Endothelial cell of umbilical vein (primary cell): ENCODE results near the gene AREG. TPM values are rescaled to one million over a fixed set of nuclear protein-coding genes. Genes with fewer than 3 reads are reported as not detected.

Source experiments
- BruUV-seq: library from RNA; stranded (reverse); fragments of 400-500 nt; replicated peaks from 2 replicates; lab custom pipeline; 2021; lab: Mats Ljungman, UMichigan
- CTCF ChIA-PET: fragments of 300-600, 350-600 bp; sonication (Branson Sonifier 250); formaldehyde crosslinking; loops from one replicate; lab custom pipeline; 2021; ENCODE audit warnings: antibody characterized with exemption, inconsistent platforms; lab: Charles Lee
- POLR2A ChIA-PET: fragments of 300-600, 350-600 bp; sonication (Branson Sonifier 250); formaldehyde crosslinking; loops from one replicate; lab custom pipeline; 2021; ENCODE audit warnings: antibody characterized with exemption, inconsistent platforms; lab: Charles Lee
- DNase-seq: peaks from one replicate; pipeline ENCODE4 v3.0.0-alpha.2; 2011; ENCODE audit warnings: low read depth, low spot score
- FAIRE-seq: peaks from 2 replicates; lab custom pipeline; 2011; peaks lifted over from hg19 to GRCh38; lab: Jason Lieb, UNC
- H2AFZ ChIP-seq: 2 replicates; pipeline ENCODE4 v1.6.0; 2012; ENCODE audit warnings: low read depth, low read length, control low read depth, inconsistent platforms
- H3K27ac ChIP-seq: 2 replicates; pipeline ENCODE4 v1.5.1; 2011; ENCODE audit warnings: low read depth, mild to moderate bottlenecking, control low read depth, low read length, moderate library complexity; ENCODE audit not compliant: insufficient read depth
- H3K27me3 ChIP-seq, 2 experiments: 2 replicates each; pipeline versions ENCODE4 v1.6.0 to v1.6.1; 2011; ENCODE audit warnings: low read length in 2 of 2, mixed read lengths in 1 of 2; ENCODE audit not compliant: control insufficient read depth in 2 of 2, insufficient read depth in 2 of 2
- H3K36me3 ChIP-seq, 2 experiments: 2 replicates in 1 of 2; 3 replicates in 1 of 2; pipeline ENCODE4 v1.5.1; 2011; ENCODE audit warnings: low read length in 2 of 2, mild to moderate bottlenecking in 1 of 2, moderate library complexity in 1 of 2; ENCODE audit not compliant: control insufficient read depth in 2 of 2, insufficient read depth in 2 of 2; ENCODE audit errors: extremely low read depth in 1 of 2
- H3K4me1 ChIP-seq: 3 replicates; pipeline ENCODE4 v1.5.1; 2011; ENCODE audit warnings: mild to moderate bottlenecking, low read length; ENCODE audit not compliant: control insufficient read depth, insufficient read depth; ENCODE audit errors: extremely low read depth
- H3K4me2 ChIP-seq: 2 replicates; pipeline ENCODE4 v1.6.1; 2011; ENCODE audit warnings: low read length, control low read depth, mixed read lengths; ENCODE audit not compliant: insufficient read depth
- H3K4me3 ChIP-seq, 3 experiments: fragments of 200-600 bp in 1 of 3; sonication (generic), shearing (Covaris generic) in 1 of 3; replicated peaks in 1 of 3; 2 replicates each; pipeline ENCODE4 v1.5.1; 2011 to 2016; ENCODE audit warnings: control low read depth in 3 of 3, low read length in 3 of 3, mild to moderate bottlenecking in 2 of 3, inconsistent platforms in 1 of 3, low read depth in 1 of 3, moderate library complexity in 1 of 3; ENCODE audit not compliant: insufficient read depth in 1 of 3
- H3K79me2 ChIP-seq: 2 replicates; pipeline ENCODE4 v1.6.0; 2012; ENCODE audit warnings: low read length, inconsistent platforms; ENCODE audit not compliant: control insufficient read depth, insufficient read depth
- H3K9ac ChIP-seq: replicated peaks from 2 replicates; pipeline ENCODE3; 2011; ENCODE audit warnings: low read length, control low read depth; ENCODE audit not compliant: insufficient read depth; ENCODE audit errors: extremely low read depth
- H3K9me1 ChIP-seq: replicated peaks from 3 replicates; pipeline ENCODE4 v1.6.0; 2011; ENCODE audit warnings: mild to moderate bottlenecking, low read length; ENCODE audit not compliant: control insufficient read depth, insufficient read depth; ENCODE audit errors: extremely low read depth
- H3K9me3 ChIP-seq: replicated peaks from 2 replicates; pipeline ENCODE4 v1.5.1; 2012; ENCODE audit warnings: low read length, inconsistent platforms; ENCODE audit not compliant: control insufficient read depth, insufficient read depth
- H4K20me1 ChIP-seq: replicated peaks from 2 replicates; pipeline ENCODE3; 2011; ENCODE audit warnings: mild to moderate bottlenecking, low read length; ENCODE audit not compliant: control insufficient read depth, insufficient read depth; ENCODE audit errors: extremely low read depth
- EZH2 ChIP-seq: IDR thresholded peaks from 2 replicates; pipeline ENCODE4 v1.6.1; 2012; ENCODE audit warnings: borderline replicate concordance, low read depth, mild to moderate bottlenecking, moderate library complexity, low read length, inconsistent platforms; ENCODE audit not compliant: severe bottlenecking
- FOS ChIP-seq: IDR thresholded peaks from 2 replicates; pipeline ENCODE4 v1.6.1; 2011; ENCODE audit warnings: mild to moderate bottlenecking, low read length, moderate library complexity, borderline replicate concordance; ENCODE audit not compliant: insufficient read depth
- GATA2 ChIP-seq: IDR thresholded peaks from 2 replicates; pipeline ENCODE4 v1.7.0; 2011; ENCODE audit warnings: low read depth, mild to moderate bottlenecking, moderate library complexity, mixed read lengths, low read length; ENCODE audit not compliant: insufficient read length, insufficient read depth
- JUN ChIP-seq: IDR thresholded peaks from 2 replicates; pipeline ENCODE4 v1.6.1; 2011; ENCODE audit warnings: borderline replicate concordance, low read depth; ENCODE audit not compliant: insufficient read length, insufficient read depth
- MAX ChIP-seq: IDR thresholded peaks from 2 replicates; pipeline ENCODE4 v1.6.1; 2011; ENCODE audit not compliant: insufficient read depth, insufficient read length
- MYC ChIP-seq: IDR thresholded peaks from one replicate; pipeline ENCODE4 v1.6.1; 2011; ENCODE audit warnings: mild to moderate bottlenecking, low read depth, low read length
- POLR2A ChIP-seq: IDR thresholded peaks from 2 replicates; pipeline ENCODE4 v1.6.1; 2012; ENCODE audit warnings: low read depth, mild to moderate bottlenecking, control low read depth, low read length
- POLR2AphosphoS5 ChIP-seq: IDR thresholded peaks from 2 replicates; pipeline ENCODE4 v1.6.1; 2012; ENCODE audit warnings: low read depth, mild to moderate bottlenecking, control low read depth, low read length, moderate library complexity; ENCODE audit not compliant: insufficient read depth
- dilution Hi-C: fragments of 300-500 bp; cut with MboI; formaldehyde crosslinking; loops from one replicate; pipeline ENCODE4 v1.15.0; 2019; ENCODE audit warnings: low sequenced_read_pairs; ENCODE audit not compliant: extremely low pct_ligation_motif_present
- intact Hi-C: fragments of 100-400 bp; cut with micrococcal nuclease; formaldehyde crosslinking; loops from one replicate; pipeline ENCODE4 v1.10.0; 2022
- polyA plus RNA-seq, 4 experiments: library from polyadenylated mRNA; depleted of rRNA in 3 of 4; stranded (reverse) in 3 of 4; unstranded in 1 of 4; fragments of >200 nt; gene quantifications; 2 replicates each; pipeline versions ENCODE4 v1.2.1 to v1.2.3, GENCODE V29; 2011 to 2012; ENCODE audit warnings: missing spikeins in 1 of 4
- total RNA-seq: library from RNA; stranded (reverse); gene quantifications from 2 replicates; pipeline ENCODE4 v1.2.3, GENCODE V29; 2021
- TF ChIP-seq, protein P1 (sequence below), 2 donors: IDR thresholded peaks; 1 replicate in 1 of 2; 2 replicates in 1 of 2; pipeline ENCODE4 v1.5.1; 2011; ENCODE audit warnings: low read length in 2 of 2, mild to moderate bottlenecking in 2 of 2, moderate library complexity in 2 of 2, control low read depth in 1 of 2, inconsistent platforms in 1 of 2, low read depth in 1 of 2; ENCODE audit not compliant: insufficient read depth in 1 of 2; ENCODE audit errors: extremely low read depth in 1 of 2

The AREG gene
- total and polyA plus RNA-seq, 2 donors (not counting 3 experiments of a cell fraction or from before 2014, with no cell fraction given): 0.17 to 0.55 TPM

- no peaks in the 10 kb centered on the region for H3K27me3 ChIP-seq
- DNase-seq (no peak), FAIRE-seq (no peak)
- H3K9ac ChIP-seq: no peak overlapping the region
- no peaks in the 10 kb centered on the region for H3K9me1 ChIP-seq
- dilution Hi-C loops (no loop called here), intact Hi-C loops (no loop called here)
- H3K9me3 ChIP-seq: no peaks in the 10 kb centered on the region
- H3K79me2 ChIP-seq: no peaks in the 10 kb centered on the region
- TF ChIP-seq MAX (no peak), POLR2A (no peak), EZH2 (no peak), FOS (no peak), MYC (no peak), JUN (no peak), POLR2AphosphoS5 (no peak), GATA2 (no peak)
- TF ChIP-seq, protein P1, sequence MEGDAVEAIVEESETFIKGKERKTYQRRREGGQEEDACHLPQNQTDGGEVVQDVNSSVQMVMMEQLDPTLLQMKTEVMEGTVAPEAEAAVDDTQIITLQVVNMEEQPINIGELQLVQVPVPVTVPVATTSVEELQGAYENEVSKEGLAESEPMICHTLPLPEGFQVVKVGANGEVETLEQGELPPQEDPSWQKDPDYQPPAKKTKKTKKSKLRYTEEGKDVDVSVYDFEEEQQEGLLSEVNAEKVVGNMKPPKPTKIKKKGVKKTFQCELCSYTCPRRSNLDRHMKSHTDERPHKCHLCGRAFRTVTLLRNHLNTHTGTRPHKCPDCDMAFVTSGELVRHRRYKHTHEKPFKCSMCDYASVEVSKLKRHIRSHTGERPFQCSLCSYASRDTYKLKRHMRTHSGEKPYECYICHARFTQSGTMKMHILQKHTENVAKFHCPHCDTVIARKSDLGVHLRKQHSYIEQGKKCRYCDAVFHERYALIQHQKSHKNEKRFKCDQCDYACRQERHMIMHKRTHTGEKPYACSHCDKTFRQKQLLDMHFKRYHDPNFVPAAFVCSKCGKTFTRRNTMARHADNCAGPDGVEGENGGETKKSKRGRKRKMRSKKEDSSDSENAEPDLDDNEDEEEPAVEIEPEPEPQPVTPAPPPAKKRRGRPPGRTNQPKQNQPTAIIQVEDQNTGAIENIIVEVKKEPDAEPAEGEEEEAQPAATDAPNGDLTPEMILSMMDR (IDR thresholded peaks at IDR 0.05; ENCODE audit: extremely low read depth in 1 of 2, insufficient read depth in 1 of 2, low read depth in 1 of 2, low read length in 2 of 2): no peak
- no peaks in the 10 kb centered on the region for H3K36me3 ChIP-seq
- POLR2A ChIA-PET: no interaction called here
- H4K20me1 ChIP-seq: no peaks in the 10 kb centered on the region
- BruUV-seq: no TSS peak
- no peak overlapping the region for H2AFZ ChIP-seq
- H3K4me2 ChIP-seq: no peak overlapping the region
- H3K4me3 ChIP-seq: no peak overlapping the region
- H3K4me1 ChIP-seq: no peaks in the 10 kb centered on the region
- CTCF ChIA-PET: interaction anchor here (1.0 to 1.6 kb wide), 6 partner anchors 13 to 144 kb away, joined by 3 to 4 read pairs (median 4); partner anchors contain the start of gene AREG
- no peak overlapping the region for H3K27ac ChIP-seq
These were observed 19.4 kb downstream of the AREG start for GRCh38 chr4:74464291-74464690.
